Inflammatory macrophage treated with lipopolysaccharide for 1 hour (primary cell): Measurements from ENCODE around the gene ACY1.
"Not testable (repeated sequence)": the region's sequence is repeated elsewhere in the genome, so short reads cannot be mapped to it uniquely, and the experiment has no call there.

Experiments used
- DNase-seq, 2 donors: peaks; one replicate each; pipeline ENCODE4 v3.0.0-alpha.2; 2020 to 2022

ACY1 gene

GRCh38 chr3:51986010-51986947 lies 2.9 kb downstream of the ACY1 start:
- no peak for DNase-seq

GRCh38 chr3:51987568-51987967 lies 4.2 kb downstream of the ACY1 start:
- no peak for DNase-seq

GRCh38 chr3:51988286-51989146 lies 5.2 kb downstream of the ACY1 start:
- no peak for DNase-seq

GRCh38 chr3:51990501-51990971 lies 7.2 kb downstream of the ACY1 start:
- DNase-seq, result not testable (repeated sequence)

- no peak for DNase-seq
Measured at GRCh38 chr3:51992017-51992682, 8.8 kb downstream of the ACY1 start.

GRCh38 chr3:51993657-51994056 lies 10.3 kb downstream of the ACY1 start:
- not testable (repeated sequence) for DNase-seq

- DNase-seq, result no peak
Measured at GRCh38 chr3:51994530-51994929, 11.2 kb downstream of the ACY1 start.

GRCh38 chr3:51995346-51996163 lies 12.2 kb downstream of the ACY1 start, which contains the start of gene RPL29:
TSS of gene RPL29 (minus strand) at chr3:51995895. CDS start at chr3:51995461, 434 bp downstream.
- DNase-seq, result peak; percentile 91 to 95

- no peak for DNase-seq
Measured at GRCh38 chr3:51997172-51997571, 13.8 kb downstream of the ACY1 start.

GRCh38 chr3:51997935-51998596 lies 14.7 kb downstream of the ACY1 start:
- DNase-seq, result no peak

- no peak for DNase-seq
Measured at GRCh38 chr3:51998774-51999173, 15.4 kb downstream of the ACY1 start.

- no peak for DNase-seq
Measured at GRCh38 chr3:51999846-52000245, 16.5 kb downstream of the ACY1 start.

GRCh38 chr3:52001443-52001974 lies 18.2 kb downstream of the ACY1 start:
- peak in 1 of 2 donors; percentile 70 for DNase-seq

- DNase-seq, result no peak
Measured at GRCh38 chr3:52002748-52003147, 19.4 kb downstream of the ACY1 start.

GRCh38 chr3:52004163-52004787 lies 20.9 kb downstream of the ACY1 start:
- no peak for DNase-seq

- no peak for DNase-seq
Measured at GRCh38 chr3:52004906-52005395, 21.6 kb downstream of the ACY1 start.

GRCh38 chr3:52005571-52005986 lies 22.2 kb downstream of the ACY1 start:
- no peak for DNase-seq

GRCh38 chr3:52006017-52006819 lies 22.9 kb downstream of the ACY1 start:
- DNase-seq, result peak; percentile 24 to 42

GRCh38 chr3:52006820-52007133 lies 23.4 kb downstream of the ACY1 start:
- DNase-seq, result no peak

GRCh38 chr3:52007291-52007690 lies 24.0 kb downstream of the ACY1 start:
- DNase-seq, result no peak
